SK-MEL-5 (cell line): Measurements from ENCODE around the gene NUTM1. TPM values are rescaled to one million over a fixed set of nuclear protein-coding genes. Genes with fewer than 3 reads are reported as not detected.
"Not testable (repeated sequence)": the region's sequence is repeated elsewhere in the genome, so short reads cannot be mapped to it uniquely, and the experiment has no call there.

Experiments
- DNase-seq: peaks from one replicate; pipeline ENCODE4 v3.0.0-alpha.2; 2016; ENCODE audit warnings: low read depth, low spot score
- in situ Hi-C: cut with HindIII; loops from 2 replicates; pipeline ENCODE4 v1.10.0; 2016; ENCODE audit warnings: low sequenced_read_pairs, high pct_unique_total_duplicates, low pct_unique_long_range_greater_than_20kb
- small RNA-seq, 2 experiments: library from RNA; depleted of rRNA; stranded (forward); fragments of <200 nt; gene quantifications; one replicate each; pipeline ENCODE3, GENCODE V24; 2014
- total RNA-seq: library from RNA; depleted of rRNA; stranded (reverse); fragments of >200 nt; shearing (Covaris generic); gene quantifications from 2 replicates; pipeline ENCODE4 v1.2.3, GENCODE V29; 2014; rRNA removed

NUTM1 gene
- total RNA-seq, 1 experiment from 2014 or later: not detected

GRCh38 chr15:34376856-34377255 lies 33.7 kb downstream of the NUTM1 start:
- in situ Hi-C loops: no loop called here
- DNase-seq: no peak

- in situ Hi-C loops, DNase-seq: not testable (repeated sequence)
Measured at GRCh38 chr15:34380491-34380890, 37.4 kb downstream of the NUTM1 start.

GRCh38 chr15:34381829-34382521 lies 38.9 kb downstream of the NUTM1 start:
- DNase-seq, in situ Hi-C loops: not testable (repeated sequence)

GRCh38 chr15:34389594-34390086 lies 46.5 kb downstream of the NUTM1 start:
- in situ Hi-C loops, DNase-seq: not testable (repeated sequence)

GRCh38 chr15:34392981-34393380 lies 49.9 kb downstream of the NUTM1 start:
- DNase-seq, in situ Hi-C loops: not testable (repeated sequence)

GRCh38 chr15:34397637-34398259 lies 54.6 kb downstream of the NUTM1 start:
- DNase-seq, in situ Hi-C loops: not testable (repeated sequence)

- DNase-seq, in situ Hi-C loops: not testable (repeated sequence)
Measured at GRCh38 chr15:34403160-34403598, 60.1 kb downstream of the NUTM1 start.

GRCh38 chr15:34403899-34404298 lies 60.8 kb downstream of the NUTM1 start:
- DNase-seq, in situ Hi-C loops: not testable (repeated sequence)

Small RNA genes lying within 50 kb of the gene (small RNA-seq; reads per million reads assigned to genes)
- gene MIR1233-1: 0 reads per million in 2 experiments
- gene RF00019: 0 reads per million in 2 experiments

Other genes starting within 250 kb of the NUTM1 start
- 49.6 and 58.5 TPM in 2 replicates for gene EMC7, start 241.5 kb upstream of the NUTM1 start, total RNA-seq
- gene PGBD4, start 241.2 kb upstream of the NUTM1 start, total RNA-seq: 3.0 TPM in 2 replicates
- 43.5 and 59.4 TPM in 2 replicates for gene KATNBL1, start 133.2 kb upstream of the NUTM1 start, total RNA-seq
- gene EMC4, start 118.3 kb upstream of the NUTM1 start, total RNA-seq: 150 and 162 TPM in 2 replicates
- 2.7 and 2.9 TPM in 2 replicates for gene SLC12A6, start 5.5 kb upstream of the NUTM1 start, total RNA-seq
- 388 and 392 TPM in 2 replicates for gene NOP10, start 179 bp upstream of the NUTM1 start, total RNA-seq
- 6.1 and 13.5 TPM in 2 replicates for gene LPCAT4, start 23.9 kb downstream of the NUTM1 start, total RNA-seq
- 12.7 and 16.3 TPM in 2 replicates for gene GOLGA8A, start 94.5 kb downstream of the NUTM1 start, total RNA-seq
- 21.1 and 22.8 TPM in 2 replicates for gene GOLGA8B, start 240.3 kb downstream of the NUTM1 start, total RNA-seq